Astrocyte of the cerebellum (primary cell): Measurements from ENCODE around the gene SF3B3.
"Not testable (repeated sequence)": the region's sequence is repeated elsewhere in the genome, so short reads cannot be mapped to it uniquely, and the experiment has no call there.

Source experiments
- DNase-seq: peaks from one replicate; pipeline ENCODE4 v3.0.0-alpha.2; 2011; ENCODE audit warnings: low read depth
- H3K4me3 ChIP-seq: 2 replicates; pipeline ENCODE4 v1.5.1; 2011; ENCODE audit warnings: mild to moderate bottlenecking, low read depth, low read length, moderate library complexity
- in situ Hi-C: cut with HindIII; loops from 2 replicates; pipeline ENCODE4 v1.10.0; 2017; ENCODE audit warnings: low sequenced_read_pairs
- TF ChIP-seq, protein P1 (sequence below): IDR thresholded peaks from 2 replicates; pipeline ENCODE4 v1.5.1; 2012; ENCODE audit warnings: low read length, low read depth, moderate library complexity, mild to moderate bottlenecking; ENCODE audit errors: missing control alignments

The SF3B3 gene

DNA sequence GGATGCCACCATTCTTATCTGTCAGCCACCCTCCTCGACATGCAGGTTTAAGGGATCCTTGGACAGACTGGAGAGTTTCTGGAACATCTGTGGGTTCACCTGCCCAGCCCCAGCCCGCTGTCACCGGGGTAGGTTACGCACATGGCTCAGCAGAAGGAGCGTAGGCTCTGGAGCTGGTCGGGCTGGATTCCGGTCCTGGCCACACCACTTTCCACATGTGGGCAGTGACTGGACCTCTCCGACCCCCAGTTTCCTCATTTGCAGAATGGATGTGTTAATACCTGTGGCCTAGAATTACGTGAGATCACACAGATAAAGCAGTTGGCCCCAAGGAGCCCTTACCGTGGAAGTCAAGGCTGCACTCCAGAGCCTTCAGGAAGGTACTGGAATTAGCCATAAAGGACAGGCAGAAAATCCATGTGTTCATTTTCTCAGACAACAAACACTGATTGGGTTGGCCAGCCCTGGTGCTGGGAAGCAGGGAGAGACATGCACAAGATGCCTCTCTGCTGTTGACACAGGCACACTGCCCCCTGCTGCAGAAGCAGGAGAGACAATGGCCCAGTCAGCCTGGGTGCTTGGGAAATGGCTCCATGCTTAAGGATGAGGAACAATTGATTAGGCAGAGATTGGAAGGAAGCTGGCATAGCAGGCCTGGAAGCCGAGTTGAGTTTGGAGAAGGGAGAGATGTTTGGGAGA is 58.8 kb downstream of the SF3B3 start:
- H3K4me3 ChIP-seq, result no peak overlapping the region
- DNase-seq, result no peak
- in situ Hi-C loops, result no loop called here
- TF ChIP-seq, protein P1, sequence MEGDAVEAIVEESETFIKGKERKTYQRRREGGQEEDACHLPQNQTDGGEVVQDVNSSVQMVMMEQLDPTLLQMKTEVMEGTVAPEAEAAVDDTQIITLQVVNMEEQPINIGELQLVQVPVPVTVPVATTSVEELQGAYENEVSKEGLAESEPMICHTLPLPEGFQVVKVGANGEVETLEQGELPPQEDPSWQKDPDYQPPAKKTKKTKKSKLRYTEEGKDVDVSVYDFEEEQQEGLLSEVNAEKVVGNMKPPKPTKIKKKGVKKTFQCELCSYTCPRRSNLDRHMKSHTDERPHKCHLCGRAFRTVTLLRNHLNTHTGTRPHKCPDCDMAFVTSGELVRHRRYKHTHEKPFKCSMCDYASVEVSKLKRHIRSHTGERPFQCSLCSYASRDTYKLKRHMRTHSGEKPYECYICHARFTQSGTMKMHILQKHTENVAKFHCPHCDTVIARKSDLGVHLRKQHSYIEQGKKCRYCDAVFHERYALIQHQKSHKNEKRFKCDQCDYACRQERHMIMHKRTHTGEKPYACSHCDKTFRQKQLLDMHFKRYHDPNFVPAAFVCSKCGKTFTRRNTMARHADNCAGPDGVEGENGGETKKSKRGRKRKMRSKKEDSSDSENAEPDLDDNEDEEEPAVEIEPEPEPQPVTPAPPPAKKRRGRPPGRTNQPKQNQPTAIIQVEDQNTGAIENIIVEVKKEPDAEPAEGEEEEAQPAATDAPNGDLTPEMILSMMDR, result no peak

GRCh38 chr16:70586731-70587130 is 63.1 kb downstream of the SF3B3 start:
- no peak overlapping the region for H3K4me3 ChIP-seq
- DNase-seq, result no peak
- TF ChIP-seq, protein P1, result no peak
- in situ Hi-C loops, result no loop called here

- H3K4me3 ChIP-seq, result no peak overlapping the region
- no peak for DNase-seq
- TF ChIP-seq, protein P1, result no peak
- in situ Hi-C loops, result no loop called here
These were observed 64.9 kb downstream of the SF3B3 start for GRCh38 chr16:70588565-70588964.

DNA sequence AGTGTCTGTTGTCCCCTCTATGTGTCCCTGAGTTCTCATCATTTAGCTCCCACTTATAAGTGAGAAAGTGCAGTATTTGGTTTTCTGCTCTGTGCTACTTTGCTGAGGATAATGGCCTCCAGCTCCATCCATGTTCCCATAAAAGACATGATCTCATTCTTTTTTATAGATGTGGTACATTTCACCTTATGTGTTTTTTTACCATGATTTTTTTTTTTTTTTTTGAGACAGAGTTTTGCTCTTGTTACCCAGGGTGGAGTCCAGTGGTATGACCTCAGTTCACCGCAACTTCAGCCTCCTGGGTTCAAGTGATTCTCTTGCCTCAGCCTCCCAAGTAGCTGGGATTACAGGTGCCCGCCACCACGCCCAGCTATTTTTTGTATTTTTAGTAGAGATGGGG is 65.8 kb downstream of the SF3B3 start:
- H3K4me3 ChIP-seq, in situ Hi-C loops, DNase-seq: not testable (repeated sequence)

- in situ Hi-C loops, result no loop called here
- TF ChIP-seq, protein P1, result no peak
- no peak for DNase-seq
- H3K4me3 ChIP-seq, result no peak overlapping the region
These were observed 66.4 kb downstream of the SF3B3 start for GRCh38 chr16:70589998-70590471.

DNA sequence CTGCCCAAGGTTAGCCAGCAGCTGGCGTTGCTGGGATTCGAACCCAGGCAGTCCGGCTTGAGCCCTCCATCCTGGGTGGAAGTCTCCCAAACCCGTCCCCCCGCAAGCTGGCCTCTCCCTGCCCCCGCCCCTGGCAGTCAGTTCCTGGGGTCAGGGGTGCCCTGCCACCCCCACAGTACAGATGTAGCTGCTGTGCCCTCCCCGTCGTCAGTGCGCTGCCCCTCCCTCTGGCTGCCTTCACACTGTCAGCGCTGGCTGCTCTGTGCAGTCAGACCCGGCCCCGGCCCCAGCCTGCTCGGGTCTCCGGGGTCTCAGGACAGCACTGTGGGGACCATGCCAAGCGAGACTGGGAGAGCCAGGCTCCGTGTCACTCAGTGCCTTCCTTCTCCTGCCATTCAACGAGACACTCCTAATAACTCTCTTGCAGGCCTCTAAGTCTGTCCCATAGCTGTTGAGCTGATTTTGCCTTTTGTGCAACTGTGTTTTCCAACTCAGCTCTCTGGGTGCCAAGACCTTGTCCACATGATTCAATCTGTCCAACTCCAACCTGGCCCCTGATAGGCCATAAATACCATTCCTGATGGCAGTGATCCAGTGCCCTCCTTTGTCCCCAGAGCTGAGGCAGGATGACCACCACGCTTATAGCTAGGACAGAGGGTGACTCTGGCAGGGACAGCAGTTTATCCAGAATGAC is 67.3 kb downstream of the SF3B3 start:
- no peak overlapping the region for H3K4me3 ChIP-seq
- TF ChIP-seq, protein P1, result no peak
- in situ Hi-C loops, result no loop called here
- DNase-seq, result no peak

DNA sequence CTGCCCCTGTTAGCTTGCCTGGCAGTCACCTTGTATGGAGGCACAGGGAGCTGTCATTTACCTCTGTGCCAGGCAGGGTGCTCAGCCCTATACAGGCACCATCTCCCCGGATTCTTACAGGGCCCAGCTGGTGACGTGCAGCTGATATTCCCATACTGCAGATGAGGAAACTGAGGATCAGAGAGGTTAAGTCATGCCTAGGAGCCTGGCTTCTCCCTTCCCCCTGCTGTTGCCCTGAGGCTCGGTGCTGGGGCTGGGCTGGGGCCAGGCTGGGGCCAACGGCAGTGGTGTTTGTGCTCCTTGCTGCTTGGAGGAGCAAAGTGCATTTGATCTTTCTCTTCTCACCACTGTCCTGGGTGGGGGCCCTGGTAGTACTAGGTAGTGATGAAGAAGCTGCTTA is 68.0 kb downstream of the SF3B3 start:
- DNase-seq, result no peak
- H3K4me3 ChIP-seq, result no peak overlapping the region
- TF ChIP-seq, protein P1, result no peak
- in situ Hi-C loops, result no loop called here
